GM19468 (cell line): Measurements from ENCODE around the gene MRI1.
"Not testable (repeated sequence)": the region's sequence is repeated elsewhere in the genome, so short reads cannot be mapped to it uniquely, and the experiment has no call there.

Experiments
- ATAC-seq: cut with Tn5 transposase; IDR thresholded peaks from one replicate; pipeline ENCODE4 v1.9.1; 2021; ENCODE audit warnings: mild to moderate bottlenecking, moderate library complexity, moderate number of reproducible peaks; ENCODE audit not compliant: unreplicated experiment; ENCODE audit errors: extremely low read depth

Gene MRI1

GRCh38 chr19:13764101-13764807, at the start of gene MRI1:
MRI1 (plus strand) TSS chr19:13764522; CDS start chr19:13764589, 67 bp downstream.
- ATAC-seq = no peak

GRCh38 chr19:13717194-13717643, 47.1 kb upstream of the MRI1 start:
- ATAC-seq = no peak

DNA sequence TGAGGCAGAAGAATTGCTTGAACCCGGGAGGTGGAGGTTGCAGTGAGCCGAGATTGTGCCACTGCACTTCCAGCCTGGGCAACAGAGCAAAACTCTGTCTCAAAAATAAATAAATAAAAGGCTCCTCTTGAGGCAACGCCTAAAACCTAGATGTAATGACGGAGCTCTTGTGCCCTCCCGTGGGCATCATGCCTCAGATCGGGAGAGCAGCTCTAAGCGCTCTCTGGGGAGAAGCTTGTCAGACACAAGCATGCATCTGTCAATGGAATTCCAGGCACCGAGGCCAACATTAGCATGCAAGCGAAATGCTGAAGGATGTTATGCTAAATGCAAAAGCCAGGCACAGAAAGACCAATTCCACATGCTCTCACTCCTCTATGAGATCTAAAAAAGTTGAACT, 45.6 kb upstream of the MRI1 start:
- ATAC-seq = no peak

DNA sequence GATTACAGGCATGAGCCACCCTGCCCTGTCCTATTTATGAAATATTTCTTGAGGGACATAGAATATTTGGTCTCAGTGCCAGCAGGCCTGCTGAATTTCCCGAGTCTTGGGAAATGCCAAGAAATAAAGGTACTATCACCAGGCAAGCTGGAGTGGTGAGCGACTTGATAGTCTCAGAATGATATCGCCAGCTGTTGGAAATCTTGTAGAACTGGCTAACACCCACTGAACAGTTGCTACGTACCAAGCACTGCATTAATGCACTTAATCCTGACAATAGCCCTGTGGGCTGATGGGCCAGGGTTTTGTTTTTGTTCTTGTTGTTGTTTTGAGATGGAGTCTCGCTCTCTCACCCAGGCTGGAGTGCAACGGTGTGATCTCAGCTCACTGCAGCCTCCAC, 42.2 kb upstream of the MRI1 start:
- no peak for ATAC-seq

- no peak for ATAC-seq
These were observed 41.1 kb upstream of the MRI1 start for GRCh38 chr19:13723206-13723605.

GRCh38 chr19:13726323-13726722, 38.0 kb upstream of the MRI1 start:
- ATAC-seq = no peak

DNA sequence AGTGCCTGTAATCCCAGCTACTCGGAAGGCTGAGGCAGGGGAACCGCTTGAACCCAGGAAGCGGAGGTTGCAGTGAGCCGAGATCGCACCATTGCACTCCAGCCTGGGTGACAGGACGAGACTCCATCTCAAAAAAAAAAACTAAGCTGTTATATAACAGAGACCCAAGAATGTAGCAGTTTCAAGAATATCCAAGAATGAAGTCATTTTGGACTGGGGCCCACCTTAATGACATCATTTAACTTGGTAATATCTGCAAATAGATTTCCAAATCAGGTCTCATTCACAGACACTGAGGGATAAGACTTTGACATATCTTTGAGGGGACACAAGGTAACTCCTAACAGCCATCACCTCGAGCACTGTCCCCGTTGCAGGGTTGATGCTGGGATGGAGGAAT, 36.5 kb upstream of the MRI1 start:
- ATAC-seq = no peak

GRCh38 chr19:13729859-13730258, 34.5 kb upstream of the MRI1 start:
- no peak for ATAC-seq

GRCh38 chr19:13731147-13731964, 33.0 kb upstream of the MRI1 start:
- peak; percentile 58 for ATAC-seq

- no peak for ATAC-seq
These were observed 32.0 kb upstream of the MRI1 start for GRCh38 chr19:13732337-13732736.

GRCh38 chr19:13734751-13735150, 29.6 kb upstream of the MRI1 start:
- no peak for ATAC-seq

DNA sequence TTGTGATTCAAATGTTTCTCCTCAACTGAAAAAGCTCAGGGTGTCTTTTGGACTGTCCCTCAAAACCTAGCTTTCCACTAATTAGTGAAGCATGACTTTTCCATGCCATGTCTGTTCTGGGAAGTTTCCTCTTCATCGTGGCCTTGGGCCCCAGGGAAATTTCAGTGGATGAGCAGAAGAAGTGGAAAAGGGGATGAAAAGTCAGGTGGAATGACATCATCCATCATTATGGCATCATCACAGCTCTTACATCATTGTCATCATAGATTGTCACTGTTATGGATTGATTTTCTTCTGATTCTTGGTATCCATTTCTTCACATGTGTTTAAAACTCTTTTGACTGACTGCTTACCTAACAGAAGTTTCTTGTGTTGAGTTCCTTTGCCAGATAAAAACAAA, 26.2 kb upstream of the MRI1 start:
- ATAC-seq = no peak

GRCh38 chr19:13741893-13742292, 22.4 kb upstream of the MRI1 start:
- no peak for ATAC-seq

- no peak for ATAC-seq
These were observed 21.6 kb upstream of the MRI1 start for GRCh38 chr19:13742756-13743155.

GRCh38 chr19:13744174-13744573, 20.1 kb upstream of the MRI1 start:
- no peak for ATAC-seq

DNA sequence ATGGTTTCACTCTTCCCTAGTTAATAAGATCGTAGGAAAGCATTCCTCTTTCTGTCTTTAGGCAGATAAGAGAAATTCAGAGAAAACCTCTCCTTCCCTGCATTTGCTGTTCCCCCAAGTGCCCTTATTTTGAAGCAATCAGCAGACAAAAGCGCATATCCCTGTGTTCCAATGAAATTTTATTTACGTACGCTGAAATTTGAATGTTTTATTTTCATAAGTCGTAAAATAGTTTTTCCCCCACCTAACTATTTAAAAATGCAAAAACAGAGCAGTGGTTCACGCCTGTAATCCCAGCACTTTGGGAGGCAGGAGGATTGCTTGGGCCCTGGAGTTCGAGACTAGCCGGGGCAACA, 17.2 kb upstream of the MRI1 start:
- no peak for ATAC-seq

- no peak for ATAC-seq
These were observed 16.0 kb upstream of the MRI1 start for GRCh38 chr19:13748169-13748828.

DNA sequence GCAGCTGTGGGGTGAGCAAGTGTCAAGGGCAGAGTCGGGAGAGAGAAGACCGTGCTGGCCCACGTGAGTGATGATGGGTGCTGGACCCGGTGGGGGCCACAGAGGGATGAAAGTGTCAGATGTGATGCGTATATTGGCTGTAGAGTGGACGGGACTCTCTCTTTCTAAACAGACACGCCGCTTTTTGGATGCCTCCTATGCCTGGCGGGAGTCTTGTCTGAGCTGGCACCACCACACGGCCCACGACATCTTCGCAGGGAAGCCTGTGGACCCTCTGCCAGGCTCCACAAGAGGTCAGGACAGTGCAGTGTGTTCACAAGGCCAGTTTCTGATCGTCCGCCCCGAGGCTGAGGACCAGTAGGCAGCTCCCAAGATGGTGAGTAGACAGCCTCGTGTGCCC, 12.9 kb upstream of the MRI1 start:
- no peak for ATAC-seq

DNA sequence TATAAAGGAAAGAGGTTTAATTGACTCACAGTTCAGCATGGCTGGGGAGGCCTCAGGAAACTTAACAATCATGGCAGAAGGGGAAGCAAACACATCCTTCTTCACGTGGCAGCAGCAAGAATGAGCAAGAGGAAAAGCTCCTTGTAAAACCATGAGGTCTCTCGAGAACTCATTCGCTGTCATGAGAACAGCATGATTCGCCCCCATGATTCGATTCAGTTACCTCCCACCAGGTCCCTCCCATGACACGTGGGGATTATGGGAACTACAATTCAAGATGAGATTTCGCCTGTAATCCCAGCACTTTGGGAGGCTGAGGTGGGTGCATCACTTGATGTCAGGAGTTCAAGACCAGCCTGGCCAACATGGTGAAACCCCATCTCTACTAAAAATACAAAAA, 10.7 kb upstream of the MRI1 start:
- not testable (repeated sequence) for ATAC-seq

- no peak for ATAC-seq
These were observed 8.1 kb upstream of the MRI1 start for GRCh38 chr19:13756210-13756609.
